GM12872 (cell line): ENCODE data around the gene CLEC1A.

Experiments used
- TF ChIP-seq, protein P1 (sequence below): IDR thresholded peaks from 3 replicates; pipeline ENCODE4 v1.5.1; 2011; ENCODE audit warnings: low read depth, mild to moderate bottlenecking, low read length, moderate library complexity; ENCODE audit not compliant: insufficient read depth

CLEC1A gene

DNA sequence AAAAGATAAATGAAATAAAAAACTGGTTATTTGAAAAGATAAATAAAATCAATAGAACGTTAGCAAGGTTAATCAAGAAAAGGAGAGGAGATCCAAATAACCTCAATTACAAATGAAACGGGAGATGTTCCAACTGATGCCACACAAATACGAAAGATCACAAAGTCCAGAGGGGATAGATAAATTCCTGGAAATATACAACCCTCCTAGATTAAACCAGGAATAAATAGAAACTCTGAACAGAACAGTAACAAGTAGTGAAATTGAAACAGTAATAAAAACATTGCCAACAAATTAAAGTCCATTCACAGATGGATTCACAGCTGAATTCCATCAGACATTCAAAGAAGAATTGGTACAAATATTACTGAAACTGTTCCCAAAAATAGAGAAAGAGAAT lies 12.4 kb downstream of the CLEC1A start:
- TF ChIP-seq, protein P1, sequence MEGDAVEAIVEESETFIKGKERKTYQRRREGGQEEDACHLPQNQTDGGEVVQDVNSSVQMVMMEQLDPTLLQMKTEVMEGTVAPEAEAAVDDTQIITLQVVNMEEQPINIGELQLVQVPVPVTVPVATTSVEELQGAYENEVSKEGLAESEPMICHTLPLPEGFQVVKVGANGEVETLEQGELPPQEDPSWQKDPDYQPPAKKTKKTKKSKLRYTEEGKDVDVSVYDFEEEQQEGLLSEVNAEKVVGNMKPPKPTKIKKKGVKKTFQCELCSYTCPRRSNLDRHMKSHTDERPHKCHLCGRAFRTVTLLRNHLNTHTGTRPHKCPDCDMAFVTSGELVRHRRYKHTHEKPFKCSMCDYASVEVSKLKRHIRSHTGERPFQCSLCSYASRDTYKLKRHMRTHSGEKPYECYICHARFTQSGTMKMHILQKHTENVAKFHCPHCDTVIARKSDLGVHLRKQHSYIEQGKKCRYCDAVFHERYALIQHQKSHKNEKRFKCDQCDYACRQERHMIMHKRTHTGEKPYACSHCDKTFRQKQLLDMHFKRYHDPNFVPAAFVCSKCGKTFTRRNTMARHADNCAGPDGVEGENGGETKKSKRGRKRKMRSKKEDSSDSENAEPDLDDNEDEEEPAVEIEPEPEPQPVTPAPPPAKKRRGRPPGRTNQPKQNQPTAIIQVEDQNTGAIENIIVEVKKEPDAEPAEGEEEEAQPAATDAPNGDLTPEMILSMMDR: no peak

DNA sequence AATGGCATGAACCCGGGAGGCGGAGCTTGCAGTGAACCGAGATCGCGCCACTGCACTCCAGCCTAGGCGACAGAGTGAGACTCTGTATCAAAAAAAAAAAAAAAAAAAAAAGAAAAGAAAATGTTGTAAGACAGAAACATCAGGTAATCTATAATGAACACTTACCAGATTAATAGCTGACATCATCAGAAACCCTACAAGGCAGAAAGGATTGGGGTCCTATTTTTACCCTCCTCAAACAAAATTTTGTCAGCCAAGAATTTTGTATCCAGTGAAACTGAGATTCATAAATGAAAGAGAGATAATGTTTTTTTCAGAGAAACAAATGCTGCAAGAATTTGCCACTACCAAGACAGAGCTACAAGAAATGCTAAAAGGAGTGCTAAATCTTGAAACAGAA lies 14.1 kb downstream of the CLEC1A start:
- TF ChIP-seq, protein P1: no peak

DNA sequence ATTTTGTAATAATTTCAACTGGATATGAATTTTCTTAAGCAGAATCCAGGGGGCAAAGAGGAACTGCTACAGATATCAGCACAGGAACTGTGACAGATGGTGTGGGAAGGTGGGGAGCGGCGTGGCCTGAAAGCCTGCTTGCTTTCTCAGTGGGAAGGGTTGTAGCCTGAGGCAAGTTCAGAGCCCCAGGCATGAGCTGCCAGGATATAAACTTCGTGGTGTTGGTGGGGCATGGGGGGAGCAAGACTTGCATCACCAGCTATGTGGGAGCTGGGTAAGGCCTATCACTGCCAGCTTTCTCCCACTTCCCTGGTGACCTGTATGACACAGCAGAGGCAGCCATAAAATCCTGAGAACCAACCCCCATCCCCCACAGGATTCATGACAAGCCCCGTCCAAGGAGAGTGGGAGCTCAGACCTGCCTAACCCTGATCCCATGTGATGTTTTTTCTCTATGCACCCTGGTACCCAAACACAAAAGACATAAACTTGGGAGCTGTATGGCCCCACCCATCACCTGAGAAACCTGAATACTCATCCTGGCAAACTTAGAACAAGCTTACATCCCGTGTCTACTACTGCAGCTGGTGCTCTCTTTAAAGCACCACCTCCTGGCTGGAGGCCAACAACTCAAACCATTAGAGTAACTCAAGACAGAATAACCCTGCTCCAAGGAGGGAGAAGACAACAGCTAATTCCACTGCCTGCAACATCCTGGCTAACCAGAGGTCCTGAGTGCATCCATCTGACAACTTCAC lies 16.5 kb downstream of the CLEC1A start:
- TF ChIP-seq, protein P1: no peak

DNA sequence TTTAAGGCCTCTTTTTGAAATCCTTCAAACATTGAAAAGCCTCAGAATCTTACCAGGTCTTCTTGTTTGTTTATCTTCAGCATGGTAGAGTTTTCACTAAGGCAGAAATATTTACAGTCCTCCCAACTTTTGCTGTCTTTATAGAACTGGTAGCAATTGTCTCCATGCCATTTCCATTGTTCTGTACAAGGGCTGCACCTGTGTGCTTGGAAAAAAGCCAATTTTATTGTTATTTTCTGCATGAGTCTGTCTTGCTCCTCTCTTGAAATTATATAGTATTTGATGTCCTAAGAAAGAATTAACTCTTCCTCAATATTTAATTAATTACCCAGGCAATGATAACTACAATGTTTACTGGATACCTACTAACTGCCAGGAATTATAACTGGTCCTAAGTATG lies 23.3 kb downstream of the CLEC1A start:
- TF ChIP-seq, protein P1: no peak

DNA sequence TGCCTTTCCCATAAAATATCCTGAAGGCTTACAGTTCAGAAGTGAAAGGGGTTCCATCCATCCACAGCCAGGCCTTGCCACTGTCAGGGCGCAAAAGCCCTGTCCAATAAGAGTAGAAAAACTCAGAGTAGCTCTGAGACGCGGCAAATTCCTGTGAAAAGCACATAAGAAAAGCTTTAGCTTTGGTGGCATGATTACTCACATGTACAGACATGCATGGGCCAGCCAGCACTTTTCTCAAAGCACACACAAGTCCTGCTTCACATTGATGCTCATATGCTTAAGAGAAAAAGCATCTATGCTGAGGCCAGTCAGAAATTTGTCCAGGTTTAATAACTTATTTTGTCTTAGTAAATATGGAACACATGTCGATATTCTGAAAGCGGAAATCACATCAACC lies 25.5 kb downstream of the CLEC1A start:
- TF ChIP-seq, protein P1: no peak

DNA sequence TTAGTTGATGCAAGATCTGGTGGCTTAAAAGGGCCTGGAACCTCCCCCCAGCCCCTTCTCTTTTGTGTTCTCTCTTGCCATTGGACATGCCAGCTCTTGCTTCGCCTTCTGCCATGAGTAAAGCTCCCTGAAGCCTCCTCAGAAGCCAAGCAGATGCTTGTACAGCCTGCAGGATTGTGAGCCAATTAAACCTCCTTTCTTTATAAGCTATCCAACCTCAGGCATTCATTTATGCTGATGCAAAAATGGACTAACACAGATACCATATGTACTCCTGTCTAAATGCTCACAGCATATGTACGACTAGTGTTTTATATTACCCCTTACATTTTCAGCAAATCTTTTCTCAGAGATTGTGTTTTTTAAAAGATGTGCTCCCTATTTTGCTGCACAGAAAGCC lies 26.7 kb downstream of the CLEC1A start:
- TF ChIP-seq, protein P1: no peak

DNA sequence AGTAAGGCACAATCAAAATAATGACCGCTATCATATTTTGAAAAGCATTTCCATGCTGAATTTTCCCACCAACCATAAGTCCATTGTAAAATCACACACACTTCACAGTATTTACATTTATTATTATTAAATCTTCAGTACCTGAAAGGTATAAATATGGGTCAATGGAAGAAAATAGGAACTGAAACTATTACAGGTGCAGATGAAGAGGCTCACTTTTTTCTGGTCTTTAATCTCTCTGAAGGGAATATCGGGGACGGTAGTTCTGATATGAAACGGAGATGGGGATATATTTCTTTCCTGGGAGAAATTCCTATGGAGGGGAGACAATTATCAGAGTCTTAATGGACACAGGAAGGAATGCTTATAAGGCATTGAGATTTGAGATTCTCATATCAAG lies 28.4 kb downstream of the CLEC1A start:
- TF ChIP-seq, protein P1: no peak
